GM21515 (cell line): ENCODE results near the gene CSNK2A2.

Source experiments
- ATAC-seq: cut with Tn5 transposase; IDR thresholded peaks from one replicate; pipeline ENCODE4 v1.9.1; 2021; ENCODE audit not compliant: unreplicated experiment

The CSNK2A2 gene

DNA sequence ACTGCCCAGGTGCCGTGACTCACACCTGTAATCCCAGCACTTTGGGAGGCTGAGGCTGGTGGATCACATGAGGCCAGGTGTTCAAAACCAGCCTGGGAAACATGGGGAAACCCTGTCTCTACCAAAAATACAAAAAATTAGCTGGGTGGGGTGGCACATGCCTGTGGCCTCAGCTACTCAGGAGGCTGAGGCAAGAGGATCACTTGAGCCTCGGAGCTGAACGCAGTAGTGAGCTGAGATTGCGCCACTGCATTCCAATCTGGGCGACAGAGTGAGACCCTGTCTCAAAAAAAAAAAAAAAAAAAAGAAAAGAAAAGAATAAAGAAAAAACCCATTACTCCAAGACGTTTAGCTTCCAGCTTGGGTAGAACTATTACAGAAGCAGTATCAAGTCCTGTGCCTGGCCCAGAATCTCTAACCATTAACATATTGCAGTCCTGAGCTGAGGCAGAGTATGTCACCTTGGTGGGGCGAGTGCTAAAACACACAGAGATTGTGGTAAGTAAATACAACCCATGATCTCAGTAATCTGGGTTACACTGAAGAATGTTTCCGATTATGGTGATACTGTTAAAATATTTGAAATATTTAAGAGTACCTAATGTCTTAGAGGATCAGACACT is 45.5 kb downstream of the CSNK2A2 start:
- ATAC-seq = no peak

- no peak for ATAC-seq
Observed at GRCh38 chr16:58148526-58148925, 49.4 kb downstream of the CSNK2A2 start.

GRCh38 chr16:58148099-58148498 is 49.8 kb downstream of the CSNK2A2 start:
- ATAC-seq = no peak

DNA sequence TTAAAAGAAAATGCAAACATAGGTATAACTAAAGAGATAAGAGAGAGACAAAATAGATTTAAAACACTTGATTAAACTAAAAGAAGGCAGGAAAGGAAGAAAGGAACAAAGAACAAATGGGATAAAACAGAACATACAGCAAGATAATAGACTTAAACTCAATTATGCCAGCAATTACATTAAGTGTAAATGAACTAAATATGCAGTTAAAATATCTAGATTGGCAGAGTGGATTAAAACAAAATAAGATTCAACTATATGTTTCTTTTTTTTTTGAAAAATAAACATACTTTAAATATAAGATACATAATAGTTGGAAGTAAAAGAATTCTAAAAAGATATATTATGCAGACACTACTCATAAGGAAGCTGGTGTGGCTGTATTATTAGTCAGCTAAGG is 59.1 kb downstream of the CSNK2A2 start:
- no peak for ATAC-seq

DNA sequence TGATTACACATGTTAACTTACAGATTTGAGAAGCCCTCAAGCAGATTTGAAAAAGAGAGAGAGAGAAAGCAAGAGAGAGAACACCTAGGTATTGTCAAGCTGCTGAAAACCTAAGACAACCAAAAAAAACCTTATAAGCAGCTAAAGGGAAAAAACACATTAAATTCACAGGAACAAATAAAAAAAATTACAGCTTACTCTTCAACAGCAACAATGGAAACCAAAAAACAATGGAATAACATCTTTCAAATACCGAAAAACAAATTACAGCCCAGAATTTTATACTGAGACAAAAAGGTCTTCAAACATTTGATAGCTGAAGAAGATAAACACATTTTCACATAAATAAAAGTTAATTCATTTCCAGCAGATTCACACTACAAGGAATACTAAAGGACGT is 60.3 kb downstream of the CSNK2A2 start:
- no peak for ATAC-seq

DNA sequence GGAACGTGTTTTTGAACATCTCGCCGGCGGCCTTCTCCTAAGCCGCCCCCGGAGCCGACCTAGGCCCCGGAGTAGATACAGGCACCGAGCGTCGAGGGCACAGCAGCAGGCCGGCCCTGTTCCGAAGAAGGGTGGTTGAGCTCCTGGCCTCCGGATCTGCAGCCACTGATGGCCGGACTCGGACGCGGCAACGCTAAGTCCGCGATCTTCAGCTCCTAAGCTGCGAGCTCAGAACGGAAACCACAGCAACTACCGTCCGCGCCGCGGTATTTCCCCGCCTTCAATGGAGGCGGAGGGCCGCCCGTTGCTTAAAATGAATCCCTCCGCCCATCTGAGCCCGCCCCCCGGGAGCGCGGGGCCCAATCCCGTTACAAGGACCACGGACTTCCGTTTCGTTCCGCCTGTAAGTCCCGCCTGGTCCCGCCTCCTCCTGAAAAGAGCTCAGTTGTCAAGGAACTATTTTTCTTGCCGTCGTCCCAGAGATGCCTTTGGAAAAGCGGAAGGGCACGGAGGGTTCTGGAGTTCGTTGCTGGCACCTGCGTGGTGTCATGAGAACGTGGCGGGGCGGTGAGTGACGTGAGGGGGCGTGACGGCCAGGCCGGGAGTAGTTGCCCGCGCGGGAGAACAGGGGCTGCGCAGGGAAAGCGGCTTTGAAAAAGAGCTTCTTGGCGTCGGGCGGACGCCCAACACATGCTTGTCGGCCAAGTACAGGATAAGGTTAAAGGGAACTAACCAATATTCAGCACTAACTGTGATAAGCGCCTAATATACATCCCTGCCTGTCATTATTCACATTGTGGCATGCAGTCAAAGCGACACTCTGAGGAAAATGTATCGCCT is 68.6 kb downstream of the CSNK2A2 start, which contains the start of gene CFAP20:
Gene CFAP20, minus strand, starts transcription at position 285 of the 840 bp plus-strand sequence. Its CDS starts 266 bp downstream, at position 19.
- ATAC-seq = peak; percentile 82

- peak; percentile 13 for ATAC-seq
Observed at GRCh38 chr16:58128711-58129096, 69.2 kb downstream of the CSNK2A2 start.

GRCh38 chr16:58128181-58128631 is 69.7 kb downstream of the CSNK2A2 start:
- ATAC-seq = no peak

GRCh38 chr16:58127634-58128033 is 70.3 kb downstream of the CSNK2A2 start:
- ATAC-seq = no peak

DNA sequence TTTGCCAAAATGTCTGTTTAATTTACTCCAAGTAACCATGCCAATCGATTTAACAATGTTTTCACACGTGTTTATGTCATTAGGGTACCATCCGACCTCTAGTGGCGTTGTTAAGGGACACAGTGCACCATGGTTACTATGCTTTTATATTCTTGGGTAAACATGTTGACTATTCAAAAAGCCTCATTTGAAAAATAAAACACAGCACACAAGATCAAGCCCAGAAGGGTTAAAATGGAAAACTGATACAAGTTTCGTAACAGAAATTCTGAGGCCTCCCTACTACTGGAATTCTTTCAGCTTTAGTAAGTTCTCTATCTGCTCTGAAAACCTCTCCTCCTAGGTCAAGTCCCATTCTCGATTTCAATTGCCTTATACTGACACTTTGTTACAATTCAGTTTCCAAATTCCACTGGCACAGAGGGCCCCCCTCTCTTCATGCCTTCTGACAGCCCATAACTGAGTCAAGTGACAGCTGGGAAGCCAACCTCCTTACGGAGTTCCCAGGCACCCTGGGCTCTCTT is 70.8 kb downstream of the CSNK2A2 start:
- ATAC-seq = no peak

- ATAC-seq = no peak
Observed at GRCh38 chr16:58126451-58126961, 71.4 kb downstream of the CSNK2A2 start.

GRCh38 chr16:58125781-58126335 is 72.0 kb downstream of the CSNK2A2 start:
- no peak for ATAC-seq

DNA sequence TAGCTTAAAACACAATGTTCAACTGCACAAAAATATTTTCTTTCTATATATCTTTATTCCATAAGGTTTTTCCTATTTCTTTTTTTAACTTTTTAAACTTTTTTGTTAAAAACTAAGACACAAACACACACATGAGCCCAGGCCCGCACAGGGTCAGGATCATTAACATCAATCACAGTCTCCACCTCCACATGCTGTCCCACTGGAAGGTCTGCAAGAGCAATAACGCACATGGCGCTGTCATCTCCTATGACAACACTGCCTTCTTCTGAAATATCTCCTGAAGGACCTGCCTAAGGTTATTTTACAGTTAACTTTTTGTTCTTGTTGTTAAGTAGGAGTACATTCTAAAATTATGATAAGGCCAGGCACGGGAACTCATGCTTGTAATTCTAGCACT is 72.9 kb downstream of the CSNK2A2 start:
- ATAC-seq = no peak

GRCh38 chr16:58124601-58124915 is 73.3 kb downstream of the CSNK2A2 start:
- no peak for ATAC-seq

- ATAC-seq = no peak
Observed at GRCh38 chr16:58123896-58124600, 73.9 kb downstream of the CSNK2A2 start.

- no peak for ATAC-seq
Observed at GRCh38 chr16:58121132-58121531, 76.8 kb downstream of the CSNK2A2 start.

GRCh38 chr16:58120234-58120633 is 77.7 kb downstream of the CSNK2A2 start:
- no peak for ATAC-seq

DNA sequence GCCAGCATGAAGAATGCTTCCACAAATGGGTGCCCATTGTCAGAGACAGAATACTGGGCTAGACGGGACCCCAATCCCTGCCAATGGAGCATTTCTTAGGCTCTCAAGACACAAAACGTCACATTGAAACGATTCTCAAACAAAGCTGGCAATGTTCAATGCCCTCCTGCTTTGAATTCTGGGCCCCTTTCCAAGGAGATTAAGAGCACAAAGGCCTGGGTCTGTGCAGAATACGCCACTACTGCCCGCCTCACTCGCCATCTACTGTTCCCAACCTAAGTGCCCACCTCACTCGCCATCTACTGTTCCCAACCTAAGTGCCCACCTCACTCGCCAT is 78.4 kb downstream of the CSNK2A2 start:
- no peak for ATAC-seq

GRCh38 chr16:58118801-58119508 is 79.0 kb downstream of the CSNK2A2 start:
- ATAC-seq = no peak

DNA sequence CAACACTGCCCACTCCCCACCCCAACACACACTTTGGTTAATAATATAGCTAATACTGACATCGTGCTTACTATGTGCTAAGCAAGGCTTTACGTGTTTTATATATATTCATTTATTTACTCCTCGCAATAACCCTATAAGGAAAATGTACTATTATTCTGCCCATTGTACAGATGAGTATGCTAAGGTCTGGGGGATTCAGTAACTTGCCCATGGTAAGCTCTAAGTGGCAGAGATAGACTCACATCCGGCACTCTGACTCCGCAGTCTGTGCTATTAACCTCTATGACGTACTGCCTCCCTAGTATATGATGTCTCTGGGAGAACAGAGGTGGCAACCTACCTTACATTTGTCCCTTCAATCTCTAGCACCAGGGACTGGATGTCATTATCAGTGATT is 81.4 kb downstream of the CSNK2A2 start:
- ATAC-seq = no peak

DNA sequence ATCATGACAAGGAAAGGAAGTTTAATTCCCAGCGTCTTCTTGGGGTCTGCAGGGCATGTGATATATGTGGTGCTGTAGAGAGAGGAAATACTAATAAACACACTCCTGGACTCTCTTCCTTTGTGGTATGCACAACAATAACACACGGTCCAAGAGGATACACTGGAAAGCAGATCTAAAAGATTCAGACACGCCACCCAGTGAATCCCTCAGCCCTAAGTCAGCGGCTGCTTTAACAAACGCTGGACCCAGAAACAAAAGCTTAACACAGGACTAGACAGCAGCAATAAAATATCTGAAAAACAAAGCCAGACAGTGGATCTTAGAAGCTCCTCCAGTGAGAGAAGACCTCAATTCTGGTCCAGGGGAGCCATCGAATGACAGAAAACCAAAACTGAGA is 81.8 kb downstream of the CSNK2A2 start:
- no peak for ATAC-seq
